SKM-1 treated with dmso at 0.1 percent for 144 hours (cell line): ENCODE measurements around the gene LRRC8E.
"Not testable (repeated sequence)": the region's sequence is repeated elsewhere in the genome, so short reads cannot be mapped to it uniquely, and the experiment has no call there.

Experiments used
- DNase-seq: peaks from one replicate; lab custom pipeline; 2025; ENCODE audit not compliant: unreplicated experiment; lab: John Stamatoyannopoulos, UW

The LRRC8E gene

DNA sequence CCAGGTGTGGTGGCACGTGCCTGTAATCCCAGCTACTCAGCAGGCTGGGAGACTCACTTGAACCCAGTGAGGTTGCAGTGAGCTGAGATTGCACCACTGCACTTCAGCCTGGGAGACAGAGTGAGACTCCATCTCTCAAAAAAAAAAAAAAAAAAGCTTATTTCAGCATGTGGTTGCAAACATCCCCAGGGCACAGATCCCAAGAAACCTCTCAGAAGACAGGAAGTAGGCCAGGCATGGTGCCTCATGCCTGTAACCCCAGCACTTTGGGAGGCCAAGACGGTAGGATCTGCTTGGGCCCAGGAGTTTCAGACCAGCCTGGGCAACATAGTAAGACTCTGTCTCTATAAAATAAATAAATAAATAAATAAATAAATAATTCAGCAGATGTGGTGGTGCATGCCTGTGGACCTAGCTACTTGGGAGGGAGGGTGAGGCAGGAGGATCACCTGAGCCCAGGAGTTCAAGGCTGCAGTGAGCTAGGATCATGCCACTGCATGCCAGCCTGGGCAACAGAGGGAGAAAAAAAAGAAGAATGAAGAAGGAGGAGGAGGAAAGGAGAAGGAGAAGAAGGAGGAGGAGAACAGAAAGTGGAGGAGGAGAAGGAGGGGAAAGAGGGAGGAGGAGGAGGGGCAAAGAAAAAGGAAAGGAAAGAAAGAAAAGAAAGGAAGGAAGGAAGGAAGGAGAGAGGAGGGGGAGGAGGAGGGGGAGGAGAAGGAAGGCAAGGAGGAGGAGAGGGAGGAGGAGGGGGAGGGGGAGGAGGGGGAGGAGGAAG, 4.3 kb upstream of the LRRC8E start:
- DNase-seq, result no peak

DNA sequence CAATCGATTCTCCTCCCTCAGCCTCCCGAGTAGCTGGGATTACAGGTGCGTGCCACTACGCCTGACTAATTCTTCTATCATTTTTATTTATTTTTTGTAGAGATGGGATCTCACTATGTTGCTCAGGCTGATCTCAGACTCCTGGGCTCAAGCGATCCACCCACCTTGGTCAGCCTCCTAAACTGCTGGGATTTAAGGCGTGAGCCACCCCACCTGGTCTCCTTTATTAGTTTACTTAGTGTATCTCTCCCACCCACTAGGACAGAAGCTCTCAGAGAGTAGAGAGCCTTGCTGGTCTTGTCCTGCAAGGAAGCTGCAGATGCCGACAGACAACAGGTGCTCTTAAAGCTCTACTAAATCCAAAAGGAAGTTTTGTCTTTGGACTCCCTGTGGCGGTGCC, 2.5 kb upstream of the LRRC8E start:
- no peak for DNase-seq

DNA sequence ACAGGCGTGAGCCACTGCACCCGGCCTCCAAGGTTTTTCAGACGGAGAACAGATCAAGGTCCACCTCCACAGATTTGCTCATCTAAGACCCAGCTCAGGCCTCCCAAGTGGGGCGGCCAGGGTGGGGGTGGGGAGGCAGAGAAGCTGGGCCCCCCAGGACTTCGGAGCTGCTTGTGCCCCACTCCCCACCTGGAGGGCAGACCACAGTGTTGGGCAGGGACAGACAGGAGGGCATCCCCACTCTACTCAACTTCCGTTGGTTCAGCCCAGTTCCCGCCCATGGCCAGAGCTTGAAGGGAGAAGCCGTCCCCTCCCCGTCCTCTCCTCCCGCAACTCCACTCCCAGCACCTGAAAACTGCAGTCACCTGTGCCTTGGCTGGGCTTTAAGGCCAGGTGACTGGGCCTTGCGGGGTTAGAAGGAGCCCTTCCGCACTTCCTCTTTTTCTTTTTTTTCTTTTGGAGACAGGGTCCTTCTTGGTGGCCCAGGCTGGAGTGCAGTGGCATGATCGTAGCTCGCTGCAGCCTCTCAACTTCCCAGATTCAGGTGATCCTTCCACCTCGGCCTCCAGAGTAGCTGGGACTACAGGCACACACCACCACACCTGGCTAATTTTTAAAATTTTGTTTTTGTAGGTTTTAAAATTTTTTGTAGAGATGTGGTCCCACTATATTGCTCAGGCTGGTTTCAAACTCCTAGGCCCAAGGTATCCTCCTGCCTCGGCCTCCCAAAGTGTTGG, 734 bp upstream of the LRRC8E start:
- no peak for DNase-seq

DNA sequence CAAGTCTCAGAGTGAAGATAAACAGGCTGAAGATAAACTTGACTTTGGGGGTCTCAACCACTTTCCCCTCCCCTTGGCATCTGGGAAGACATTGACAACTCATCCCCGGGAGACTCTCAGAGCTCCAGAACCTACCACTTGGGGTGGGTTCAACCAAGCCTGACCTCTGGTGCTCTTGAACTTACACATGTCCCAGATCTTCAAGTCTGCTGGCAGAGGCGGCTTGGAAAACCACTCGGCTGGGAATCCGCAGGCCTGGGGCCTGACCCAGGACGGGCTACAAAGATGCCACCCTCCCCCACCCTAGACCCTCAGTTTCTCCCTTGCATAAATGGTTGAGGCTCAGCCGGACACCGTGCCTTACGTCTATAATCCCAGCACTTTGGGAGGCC, 512 bp downstream of the LRRC8E start:
- no peak for DNase-seq

DNA sequence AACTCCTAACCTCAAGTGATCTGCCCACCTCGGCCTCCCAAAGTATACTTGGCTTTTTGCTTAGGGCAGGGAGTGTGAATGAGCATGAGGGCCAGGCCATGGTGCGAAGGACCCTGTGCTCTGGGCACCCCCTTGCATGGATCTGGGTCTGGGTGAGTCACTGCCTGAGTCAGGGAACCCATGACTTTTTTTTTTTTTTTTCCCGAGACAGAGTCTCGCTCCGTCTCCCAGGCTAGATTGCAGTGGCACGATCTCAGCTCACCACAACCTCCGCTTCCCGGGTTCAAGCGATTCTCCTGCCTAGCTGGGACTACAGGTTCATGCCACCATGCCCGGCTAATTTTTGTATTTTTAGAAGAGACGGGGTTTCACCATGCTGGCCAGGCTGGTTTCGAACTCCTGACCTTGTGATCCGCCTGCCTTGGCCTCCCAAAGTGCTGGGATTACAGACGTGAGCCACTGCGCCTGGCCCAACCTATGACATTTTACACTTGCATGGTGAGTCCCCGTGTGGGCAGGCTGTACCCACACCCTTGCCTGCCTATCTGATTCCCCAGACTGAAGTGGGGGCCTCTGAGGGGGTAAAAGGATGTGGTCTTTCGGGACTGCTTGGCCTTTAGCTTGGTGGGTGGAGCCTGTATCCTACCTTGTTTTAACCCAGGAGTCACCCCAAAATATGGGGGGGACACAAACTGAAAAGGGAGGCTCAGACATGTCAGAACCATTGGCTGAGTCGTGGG, 5.2 kb downstream of the LRRC8E start:
- not testable (repeated sequence) for DNase-seq

DNA sequence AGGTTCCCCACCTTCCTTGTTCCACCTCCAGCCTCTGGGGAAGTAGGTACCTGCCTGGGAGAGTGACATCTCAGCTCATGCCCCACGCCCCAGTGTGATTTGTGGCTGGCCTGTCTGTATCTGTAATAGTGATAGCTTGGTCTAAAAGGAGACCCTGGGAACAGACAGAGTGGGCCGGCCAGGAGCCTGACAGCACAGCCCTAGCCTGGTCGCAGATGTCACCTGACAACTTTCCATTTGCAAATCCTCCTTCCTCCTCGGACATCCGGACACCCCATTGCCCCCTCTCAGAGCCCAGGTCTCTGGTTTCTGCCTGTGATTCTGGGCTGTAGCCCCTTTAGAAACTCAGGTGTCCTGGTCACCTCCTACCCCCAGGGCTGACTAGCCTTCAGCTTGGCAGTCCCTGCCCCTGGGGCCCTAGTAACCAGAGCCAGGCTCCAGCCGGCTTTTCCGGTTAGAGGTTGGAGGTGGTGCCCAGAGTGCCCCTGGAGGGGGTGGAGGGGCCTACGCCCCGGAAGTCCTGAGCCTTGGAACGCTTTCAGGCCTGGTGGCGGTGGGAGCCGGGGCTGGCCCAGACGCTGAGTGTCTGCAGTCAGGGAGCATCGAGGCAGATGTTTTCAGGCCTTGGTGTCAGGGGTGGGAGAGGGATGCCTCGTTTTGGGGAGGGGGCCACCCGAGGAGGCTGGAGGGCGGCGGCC, 6.5 kb downstream of the LRRC8E start:
- no peak for DNase-seq

DNA sequence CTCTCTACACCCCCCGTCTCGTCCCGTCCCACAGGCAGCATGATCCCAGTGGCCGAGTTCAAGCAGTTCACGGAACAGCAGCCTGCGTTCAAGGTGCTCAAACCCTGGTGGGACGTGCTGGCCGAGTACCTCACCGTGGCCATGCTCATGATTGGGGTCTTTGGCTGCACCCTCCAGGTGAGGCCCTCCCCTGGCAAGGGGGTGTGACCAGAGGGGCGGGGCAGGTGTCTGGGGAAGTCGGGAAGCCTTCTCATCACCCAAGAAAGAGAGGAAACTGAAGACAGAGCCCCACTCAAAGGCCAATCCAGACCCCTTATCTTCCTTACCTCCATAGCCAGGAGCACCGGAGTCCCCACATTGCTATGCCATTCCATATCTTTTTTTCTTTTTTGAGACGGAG, 7.3 kb downstream of the LRRC8E start:
- DNase-seq, result no peak

DNA sequence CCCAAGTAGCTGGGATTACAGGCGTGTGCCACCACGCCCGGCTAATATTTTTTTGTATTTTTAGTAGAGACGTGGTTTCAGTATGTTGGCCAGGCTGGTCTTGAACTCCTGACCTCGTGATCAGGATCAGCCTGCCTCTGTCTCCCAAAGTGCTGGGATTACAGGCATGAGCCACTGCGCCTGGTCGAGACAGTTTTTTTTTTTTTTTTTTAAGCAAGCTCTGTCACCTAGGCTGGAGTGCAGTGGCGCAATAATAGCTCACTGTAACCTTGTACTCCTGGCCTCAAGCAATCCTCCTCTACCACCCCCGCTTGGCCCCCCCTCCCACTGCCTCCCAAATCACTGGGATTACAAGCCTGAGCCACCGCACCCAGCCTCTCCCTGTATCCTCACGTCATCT, 9.0 kb downstream of the LRRC8E start:
- DNase-seq, result no peak

DNA sequence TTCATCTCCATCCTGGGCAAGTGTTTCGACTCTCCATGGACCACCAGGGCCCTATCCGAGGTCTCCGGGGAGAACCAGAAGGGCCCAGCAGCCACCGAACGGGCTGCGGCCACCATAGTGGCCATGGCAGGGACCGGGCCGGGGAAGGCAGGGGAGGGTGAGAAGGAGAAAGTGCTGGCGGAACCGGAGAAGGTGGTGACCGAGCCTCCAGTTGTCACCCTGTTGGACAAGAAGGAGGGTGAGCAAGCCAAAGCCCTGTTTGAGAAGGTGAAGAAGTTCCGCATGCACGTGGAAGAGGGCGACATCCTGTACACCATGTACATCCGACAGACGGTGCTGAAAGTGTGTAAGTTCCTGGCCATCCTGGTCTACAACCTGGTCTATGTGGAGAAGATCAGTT, 10.7 kb downstream of the LRRC8E start:
- DNase-seq, result no peak

DNA sequence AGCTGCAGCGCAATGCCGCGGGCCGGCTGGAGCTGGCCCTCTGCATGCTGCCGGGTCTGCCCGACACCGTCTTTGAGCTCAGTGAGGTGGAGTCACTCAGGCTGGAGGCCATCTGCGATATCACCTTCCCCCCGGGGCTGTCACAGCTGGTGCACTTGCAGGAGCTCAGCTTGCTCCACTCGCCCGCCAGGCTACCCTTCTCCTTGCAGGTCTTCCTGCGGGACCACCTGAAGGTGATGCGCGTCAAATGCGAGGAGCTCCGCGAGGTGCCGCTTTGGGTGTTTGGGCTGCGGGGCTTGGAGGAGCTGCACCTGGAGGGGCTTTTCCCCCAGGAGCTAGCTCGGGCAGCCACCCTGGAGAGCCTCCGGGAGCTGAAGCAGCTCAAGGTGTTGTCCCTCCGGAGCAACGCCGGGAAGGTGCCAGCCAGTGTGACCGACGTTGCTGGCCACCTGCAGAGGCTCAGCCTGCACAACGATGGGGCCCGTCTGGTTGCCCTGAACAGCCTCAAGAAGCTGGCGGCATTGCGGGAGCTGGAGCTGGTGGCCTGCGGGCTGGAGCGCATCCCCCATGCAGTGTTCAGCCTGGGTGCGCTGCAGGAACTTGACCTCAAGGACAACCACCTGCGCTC, 11.6 kb downstream of the LRRC8E start:
- no peak for DNase-seq

DNA sequence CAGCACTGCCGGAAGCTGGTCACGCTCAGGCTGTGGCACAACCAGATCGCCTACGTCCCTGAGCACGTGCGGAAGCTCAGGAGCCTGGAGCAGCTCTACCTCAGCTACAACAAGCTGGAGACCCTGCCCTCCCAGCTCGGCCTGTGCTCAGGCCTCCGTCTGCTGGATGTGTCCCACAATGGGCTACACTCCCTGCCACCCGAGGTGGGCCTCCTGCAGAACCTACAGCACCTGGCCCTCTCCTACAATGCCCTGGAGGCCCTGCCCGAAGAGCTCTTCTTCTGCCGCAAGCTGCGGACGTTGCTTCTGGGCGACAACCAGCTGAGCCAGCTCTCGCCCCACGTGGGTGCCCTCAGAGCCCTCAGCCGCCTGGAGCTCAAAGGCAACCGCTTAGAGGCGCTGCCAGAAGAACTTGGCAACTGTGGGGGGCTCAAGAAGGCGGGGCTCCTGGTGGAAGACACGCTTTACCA, 12.1 kb downstream of the LRRC8E start:
- DNase-seq, result no peak

DNA sequence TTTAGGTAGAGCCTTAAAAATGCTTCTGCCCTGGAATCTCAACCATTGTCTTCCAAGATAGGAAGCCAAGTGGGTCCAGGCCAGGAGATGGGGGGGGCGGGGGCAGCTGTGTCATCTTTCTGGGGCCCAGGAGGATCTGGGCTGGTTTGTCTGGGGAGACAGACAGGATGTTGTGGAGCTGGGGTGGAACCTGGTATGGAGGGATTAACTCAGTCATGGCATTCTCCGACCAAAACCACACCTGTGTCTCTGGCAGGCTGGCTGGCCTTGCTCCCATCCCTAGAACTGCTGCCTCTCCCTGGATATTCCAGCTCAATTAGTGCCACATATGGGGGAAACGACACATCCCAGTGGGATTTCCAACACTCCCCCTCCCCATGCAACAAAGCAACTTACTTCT, 12.6 kb downstream of the LRRC8E start:
- no peak for DNase-seq

DNA sequence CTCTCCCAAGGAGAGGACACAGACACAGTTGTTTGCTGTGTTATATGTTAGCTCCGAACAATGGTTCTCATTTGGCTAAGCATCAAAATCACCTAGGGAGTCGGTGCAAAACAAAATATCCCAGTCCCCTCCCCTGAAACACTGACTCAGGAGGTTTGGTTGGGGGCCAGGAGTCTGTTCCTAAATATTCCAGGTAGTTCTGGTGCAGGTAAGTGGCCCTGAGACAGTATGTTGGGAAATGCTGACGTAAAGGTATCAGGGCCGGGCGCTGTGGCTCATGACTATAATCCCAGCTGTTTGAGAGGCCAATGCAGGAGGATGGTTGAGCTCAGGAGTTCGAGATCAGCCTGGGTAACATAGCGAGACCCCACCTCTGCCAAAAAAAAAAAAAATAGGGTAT, 13.0 kb downstream of the LRRC8E start:
- DNase-seq, result no peak

DNA sequence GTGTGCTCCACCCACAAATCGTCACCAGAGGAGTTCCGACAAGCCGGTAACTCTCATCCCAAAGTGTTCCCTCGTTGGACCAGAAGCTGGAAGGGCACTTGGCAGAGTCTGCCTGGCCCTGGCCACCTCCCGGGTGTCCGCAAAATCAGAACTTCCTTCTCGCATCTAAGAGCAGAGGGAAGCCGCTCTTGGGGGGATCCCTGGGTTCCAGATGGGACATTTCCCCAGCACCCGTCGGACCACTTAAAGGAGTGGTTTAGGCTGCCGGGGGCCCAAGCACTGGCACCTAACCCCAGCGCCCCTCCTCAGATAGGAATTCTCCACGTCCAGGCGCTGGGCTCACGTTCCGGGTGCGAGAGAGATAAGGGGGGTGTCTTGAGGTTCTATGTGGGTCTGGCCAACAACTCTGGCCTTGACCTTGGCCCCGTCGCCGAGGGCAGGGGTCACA, 14.5 kb downstream of the LRRC8E start:
- DNase-seq, result no peak

DNA sequence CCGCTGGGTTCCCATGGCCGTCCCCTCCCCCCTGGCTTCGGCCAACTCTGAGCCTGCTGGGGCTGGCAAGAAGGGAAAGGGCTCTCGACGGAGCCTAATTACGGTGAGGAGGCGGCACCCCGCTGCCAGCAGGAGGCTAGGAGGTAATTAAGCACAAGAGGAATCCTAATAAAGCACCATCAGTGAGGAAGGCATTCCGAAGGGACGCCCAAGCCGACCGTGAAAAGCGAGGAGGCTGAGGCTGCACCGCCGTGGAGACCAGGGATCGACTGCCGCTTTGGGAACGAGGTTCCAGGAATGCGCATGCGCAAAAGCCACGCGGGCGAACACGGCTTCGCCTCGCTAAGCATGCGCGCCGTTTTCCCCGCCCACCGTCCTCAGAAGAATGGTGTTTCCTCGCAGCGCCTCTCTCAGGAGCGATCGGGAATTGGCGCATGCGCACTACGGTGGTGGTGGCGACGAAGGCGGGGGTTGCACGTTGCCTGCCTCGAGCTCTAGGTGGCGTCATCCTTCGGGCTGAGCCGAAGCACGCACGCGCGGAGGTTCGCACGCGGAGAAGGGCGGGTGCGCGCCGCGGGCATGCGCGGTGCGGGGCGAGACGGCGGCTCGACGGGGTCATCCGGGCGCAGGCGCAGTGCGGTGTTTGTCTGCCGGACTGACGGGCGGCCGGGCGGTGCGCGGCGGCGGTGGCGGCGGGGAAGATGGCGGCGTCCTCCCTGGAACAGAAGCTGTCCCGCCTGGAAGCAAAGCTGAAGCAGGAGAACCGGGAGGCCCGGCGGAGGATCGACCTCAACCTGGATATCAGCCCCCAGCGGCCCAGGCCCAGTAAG, 15.1 kb downstream of the LRRC8E start, which contains the start of gene MAP2K7:
MAP2K7 (plus strand) TSS at position 634 of the 830 bp plus-strand sequence; CDS start at position 702, 68 bp downstream.
- DNase-seq, result peak; percentile 98

DNA sequence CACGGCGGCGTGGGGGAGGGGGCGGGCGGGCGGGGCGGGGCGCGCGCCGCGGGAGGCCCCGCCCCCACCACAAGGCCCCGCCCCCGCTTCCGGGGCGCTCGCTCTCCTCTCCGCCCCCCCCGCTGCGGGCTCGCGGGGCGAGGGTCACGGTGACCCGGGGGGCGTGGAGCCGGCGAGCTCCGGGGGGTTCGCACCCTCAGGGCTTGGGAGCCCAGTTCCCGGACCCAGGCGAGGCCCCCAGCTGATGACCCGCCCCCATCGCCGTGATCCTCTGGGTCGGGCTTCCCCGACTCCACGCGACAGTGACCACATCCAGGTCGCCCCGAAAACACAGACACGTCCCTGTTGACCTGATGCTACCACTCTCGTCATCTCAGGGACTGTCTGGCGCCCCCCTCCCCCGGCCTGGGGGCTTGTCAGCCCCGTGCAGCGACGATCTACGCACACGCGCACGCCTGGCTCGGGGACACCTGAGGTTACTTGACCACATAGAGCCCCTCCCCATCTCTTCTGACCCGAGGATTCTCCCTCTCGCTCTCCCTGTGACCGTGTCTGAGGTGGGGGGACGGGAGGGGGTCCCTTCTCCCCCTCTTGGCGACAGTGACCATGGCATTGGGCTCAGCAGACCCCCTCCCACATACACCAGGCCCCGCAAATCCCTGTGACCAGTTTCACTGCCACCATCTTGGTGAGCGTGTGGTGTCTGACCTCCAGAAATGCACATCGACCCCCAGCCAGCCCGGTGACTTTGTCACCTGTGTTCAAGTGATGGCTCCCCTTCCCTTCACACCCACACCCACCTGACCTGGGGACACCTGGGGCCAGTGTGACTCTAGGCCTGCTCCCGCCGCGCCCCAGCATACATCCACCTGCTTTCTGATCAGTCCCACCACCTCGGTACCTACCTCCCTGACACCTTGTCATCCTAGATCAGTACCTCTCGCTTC, 16.0 kb downstream of the LRRC8E start:
- no peak for DNase-seq

DNA sequence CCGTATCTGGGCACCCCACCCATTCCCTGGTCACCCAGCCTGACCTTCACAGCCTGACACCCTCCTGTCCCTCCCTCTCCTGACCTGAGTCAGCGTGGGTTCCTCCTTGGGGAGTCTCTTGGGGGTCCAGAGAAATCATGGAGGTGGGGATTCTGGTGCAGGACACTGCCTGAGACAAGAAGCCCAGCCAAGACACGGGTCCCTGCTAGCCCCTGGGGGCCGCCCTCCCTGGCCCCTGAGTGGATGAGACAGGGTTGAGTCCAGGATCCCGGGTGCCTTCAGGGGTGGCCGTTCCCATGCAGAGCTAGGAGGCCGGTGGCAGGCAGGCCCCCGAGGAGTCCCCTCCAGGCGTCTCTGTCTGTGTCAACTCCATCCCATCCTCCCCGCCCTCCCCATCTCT, 17.0 kb downstream of the LRRC8E start:
- DNase-seq, result no peak

DNA sequence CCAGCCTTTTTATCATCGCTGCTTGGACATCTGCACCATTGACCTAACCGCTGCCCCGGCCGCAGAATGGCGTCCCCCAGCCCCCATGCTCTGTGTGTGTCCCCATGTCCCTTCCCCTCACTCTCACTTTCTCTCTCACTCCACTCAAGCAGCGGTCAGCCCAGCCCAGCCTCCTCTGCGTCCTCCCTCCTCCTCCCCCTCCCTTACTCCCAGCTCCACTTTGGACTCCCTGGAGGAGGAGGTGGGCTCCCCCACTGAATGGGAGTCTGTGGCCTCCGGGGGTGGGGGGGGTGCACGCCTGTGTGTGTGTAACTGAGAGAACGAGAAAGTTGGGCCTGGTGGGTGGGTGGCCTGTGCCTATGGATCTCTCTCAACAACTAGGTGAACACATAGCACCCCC, 17.5 kb downstream of the LRRC8E start:
- DNase-seq, result no peak

DNA sequence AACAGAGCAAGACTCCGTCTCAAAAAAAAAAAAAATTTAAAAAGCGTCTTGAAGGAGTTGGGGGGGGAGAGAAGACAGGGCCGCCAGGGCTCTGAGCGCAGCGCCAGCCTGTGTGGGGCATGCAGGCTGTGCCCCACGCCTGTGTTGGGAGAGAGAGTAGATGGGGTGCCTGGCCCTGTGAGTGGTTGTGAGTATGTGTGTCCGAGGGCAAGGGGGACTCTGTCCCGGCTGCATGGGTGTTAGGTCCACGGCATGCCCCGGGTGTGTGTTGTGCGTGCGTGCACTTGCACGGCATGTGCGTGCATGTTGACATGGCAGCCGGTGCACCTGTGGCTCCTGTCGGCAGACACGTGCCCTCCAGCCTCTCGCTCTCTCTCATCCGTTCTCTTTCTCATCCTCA, 18.8 kb downstream of the LRRC8E start:
- DNase-seq, result no peak
